Activated CD4-positive, alpha-beta T cell treated with anti-CD3 and anti-CD28 coated beads, Interleukin-2, amount 10 ng/mL, durations not matched to agents 24 days and 14 days (primary cell): ENCODE measurements around the gene CNTNAP4. TPM values are rescaled to one million over a fixed set of nuclear protein-coding genes. Genes with fewer than 3 reads are reported as not detected.

Experiments
- DNase-seq: peaks from one replicate; pipeline ENCODE4 v3.0.0; 2022
- H3K27ac Mint-ChIP-seq: one replicate; pipeline ENCODE4 v1.8.0; 2022; ENCODE audit warnings: mild to moderate bottlenecking, mixed read lengths
- H3K27me3 Mint-ChIP-seq: one replicate; pipeline ENCODE4 v1.8.0; 2022; ENCODE audit warnings: mixed read lengths
- H3K36me3 Mint-ChIP-seq: one replicate; pipeline ENCODE4 v1.8.0; 2022; ENCODE audit warnings: low read depth, mild to moderate bottlenecking, mixed read lengths
- H3K4me1 Mint-ChIP-seq: one replicate; pipeline ENCODE4 v1.8.0; 2021; ENCODE audit warnings: mixed read lengths
- H3K4me3 Mint-ChIP-seq: one replicate; pipeline ENCODE4 v1.8.0; 2022; ENCODE audit warnings: mild to moderate bottlenecking, moderate library complexity, mixed read lengths
- H3K9me3 Mint-ChIP-seq: one replicate; pipeline ENCODE4 v1.8.0; 2021; ENCODE audit warnings: mixed read lengths
- intact Hi-C: fragments of 100-400 bp; cut with micrococcal nuclease; formaldehyde crosslinking; loops from one replicate; pipeline ENCODE4 v1.15.1; 2023
- total RNA-seq: library from RNA; stranded (reverse); gene quantifications from 2 replicates; pipeline ENCODE4 v1.2.3, GENCODE V29; 2022

Gene CNTNAP4
- total RNA-seq, result not detected in 2 replicates

- Mint-ChIP-seq H3K27ac (no peak within 1 kb of the TSS), H3K4me3 (no peak within 1 kb of the TSS), H3K9me3 (no peaks in the 10 kb centered on the region), H3K4me1 (no peaks in the 10 kb centered on the region), H3K36me3 (no peaks in the 10 kb centered on the region), H3K27me3 (no peaks in the 10 kb centered on the region)
- intact Hi-C loops, result no loop called here
- DNase-seq, result no peak
Measured at GRCh38 chr16:76276745-76277438, at the start of gene CNTNAP4. Gene CNTNAP4, plus strand, starts transcription at chr16:76277401. Its CDS starts 262 bp downstream, at chr16:76277663.

- intact Hi-C loops, result no loop called here
- H3K4me1 Mint-ChIP-seq, result no peaks in the 10 kb centered on the region
- H3K36me3 Mint-ChIP-seq, result no peaks in the 10 kb centered on the region
- no peak overlapping the region for H3K27ac Mint-ChIP-seq
- H3K27me3 Mint-ChIP-seq, result no peaks in the 10 kb centered on the region
- DNase-seq, result no peak
- H3K4me3 Mint-ChIP-seq, result no peak overlapping the region
- H3K9me3 Mint-ChIP-seq, result peaks cover 4% of the 10 kb centered on the region
Measured at GRCh38 chr16:76228546-76229146, 48.6 kb upstream of the CNTNAP4 start.

DNA sequence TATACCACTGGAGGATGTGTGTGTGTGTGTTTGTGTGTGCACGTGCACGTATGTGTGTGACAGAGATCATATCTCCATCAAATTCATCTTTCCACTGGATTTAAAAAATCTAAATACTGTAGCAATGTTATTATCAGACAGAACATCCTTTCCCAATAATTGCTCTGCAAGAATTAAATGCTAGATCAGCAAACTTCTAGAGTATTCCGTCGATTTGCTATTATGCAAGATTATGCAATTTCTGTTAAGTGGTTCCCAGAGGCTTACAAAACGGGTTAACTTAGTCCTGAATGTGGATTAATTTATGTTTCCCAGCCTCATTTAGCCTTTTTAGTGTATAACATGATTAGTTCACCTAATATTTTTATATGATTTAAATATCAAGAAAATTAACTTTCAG lies 44.5 kb upstream of the CNTNAP4 start:
- Mint-ChIP-seq H3K9me3 (peaks cover 4% of the 10 kb centered on the region), H3K27ac (no peak overlapping the region), H3K4me3 (no peak overlapping the region), H3K4me1 (no peaks in the 10 kb centered on the region), H3K27me3 (no peaks in the 10 kb centered on the region), H3K36me3 (no peaks in the 10 kb centered on the region)
- DNase-seq, result no peak
- intact Hi-C loops, result no loop called here

DNA sequence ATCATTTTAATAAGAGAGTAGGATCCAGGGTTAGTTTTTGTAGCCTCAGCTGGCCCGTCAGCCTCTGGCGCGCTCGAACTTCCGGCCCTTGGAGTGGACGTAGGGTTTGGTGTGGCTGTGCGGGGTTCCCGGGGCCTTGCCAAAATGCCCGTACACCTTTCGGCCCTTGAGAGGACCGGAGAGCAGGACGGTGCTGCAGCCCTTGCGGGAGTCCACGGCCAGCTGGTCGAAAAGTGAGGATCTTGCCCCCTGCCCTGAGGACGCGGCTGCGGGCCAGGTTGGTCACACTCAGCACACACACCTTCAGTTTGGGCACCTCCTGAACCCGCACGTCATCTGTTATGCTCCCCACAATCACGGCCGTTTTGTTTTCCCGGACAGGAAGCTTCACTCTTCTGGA lies 42.2 kb upstream of the CNTNAP4 start:
- no peak for DNase-seq
- Mint-ChIP-seq H3K27me3 (no peaks in the 10 kb centered on the region), H3K36me3 (no peaks in the 10 kb centered on the region), H3K27ac (no peak overlapping the region), H3K4me1 (no peaks in the 10 kb centered on the region), H3K9me3 (peaks cover 4% of the 10 kb centered on the region), H3K4me3 (no peak overlapping the region)
- intact Hi-C loops, result no loop called here

GRCh38 chr16:76235426-76235825 lies 41.8 kb upstream of the CNTNAP4 start:
- intact Hi-C loops, result no loop called here
- no peak for DNase-seq
- Mint-ChIP-seq H3K4me1 (no peaks in the 10 kb centered on the region), H3K4me3 (no peak overlapping the region), H3K27me3 (no peaks in the 10 kb centered on the region), H3K36me3 (no peaks in the 10 kb centered on the region), H3K9me3 (peaks cover 4% of the 10 kb centered on the region), H3K27ac (no peak overlapping the region)

GRCh38 chr16:76237471-76237870 lies 39.7 kb upstream of the CNTNAP4 start:
- intact Hi-C loops, result no loop called here
- H3K27me3 Mint-ChIP-seq, result no peaks in the 10 kb centered on the region
- no peaks in the 10 kb centered on the region for H3K9me3 Mint-ChIP-seq
- H3K27ac Mint-ChIP-seq, result no peak overlapping the region
- DNase-seq, result no peak
- no peaks in the 10 kb centered on the region for H3K4me1 Mint-ChIP-seq
- H3K4me3 Mint-ChIP-seq, result no peak overlapping the region
- no peaks in the 10 kb centered on the region for H3K36me3 Mint-ChIP-seq

GRCh38 chr16:76241755-76242154 lies 35.4 kb upstream of the CNTNAP4 start:
- Mint-ChIP-seq H3K4me3 (no peak overlapping the region), H3K27ac (no peak overlapping the region), H3K4me1 (no peaks in the 10 kb centered on the region), H3K27me3 (no peaks in the 10 kb centered on the region), H3K36me3 (no peaks in the 10 kb centered on the region), H3K9me3 (no peaks in the 10 kb centered on the region)
- no peak for DNase-seq
- intact Hi-C loops, result no loop called here

DNA sequence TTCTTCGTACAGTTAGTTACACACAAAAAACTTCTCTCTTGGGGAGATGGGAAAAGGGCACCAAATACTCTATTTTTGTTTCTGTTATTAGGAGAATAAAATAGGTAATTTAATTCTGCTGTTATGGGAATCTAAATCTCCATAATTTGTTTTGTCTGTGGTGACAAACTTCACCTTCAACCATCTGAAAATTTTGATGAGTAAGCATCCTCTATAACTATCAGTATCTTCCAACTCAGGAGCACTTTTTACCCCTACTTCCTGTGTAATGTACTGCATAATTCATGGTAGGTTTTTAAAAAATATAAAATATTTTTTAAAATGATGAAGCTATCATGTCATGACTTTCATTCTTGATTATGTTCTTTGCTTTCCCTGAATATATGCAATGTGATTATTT lies 33.6 kb upstream of the CNTNAP4 start:
- DNase-seq, result no peak
- H3K4me3 Mint-ChIP-seq, result no peak overlapping the region

DNA sequence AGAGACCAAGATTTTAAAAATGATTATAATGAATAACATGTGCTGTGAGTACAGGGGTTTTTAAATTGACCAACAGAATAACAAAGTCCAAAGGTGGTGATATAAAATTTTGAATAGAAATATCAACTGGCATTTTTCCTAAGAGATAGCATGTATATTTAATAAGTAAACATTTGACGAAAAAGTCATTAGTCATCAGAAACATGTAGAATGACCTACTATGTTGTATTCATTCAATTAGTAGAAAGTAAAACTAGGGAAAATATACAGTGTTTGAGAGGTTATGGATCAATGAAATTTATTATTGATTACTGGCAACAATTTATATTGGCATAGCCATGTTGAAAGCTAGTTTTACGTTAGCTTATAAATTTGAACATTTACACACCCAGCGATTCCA lies 30.6 kb upstream of the CNTNAP4 start:
- Mint-ChIP-seq H3K36me3 (no peaks in the 10 kb centered on the region), H3K4me1 (no peaks in the 10 kb centered on the region), H3K4me3 (no peak overlapping the region), H3K27ac (no peak overlapping the region), H3K9me3 (peaks cover 6% of the 10 kb centered on the region), H3K27me3 (no peaks in the 10 kb centered on the region)
- DNase-seq, result no peak
- intact Hi-C loops, result no loop called here

More for the DNA sequence above, 33.6 kb upstream of the CNTNAP4 start:
- Mint-ChIP-seq H3K4me1 (no peaks in the 10 kb centered on the region), H3K9me3 (peaks cover 6% of the 10 kb centered on the region), H3K27ac (no peak overlapping the region), H3K27me3 (no peaks in the 10 kb centered on the region), H3K36me3 (no peaks in the 10 kb centered on the region)
- intact Hi-C loops, result no loop called here

GRCh38 chr16:76265434-76266045 lies 11.7 kb upstream of the CNTNAP4 start:
- no peak overlapping the region for H3K4me3 Mint-ChIP-seq
- no peak overlapping the region for H3K27ac Mint-ChIP-seq
- peak; percentile 66 for DNase-seq
- H3K9me3 Mint-ChIP-seq, result no peaks in the 10 kb centered on the region
- H3K36me3 Mint-ChIP-seq, result no peaks in the 10 kb centered on the region
- H3K4me1 Mint-ChIP-seq, result no peaks in the 10 kb centered on the region
- intact Hi-C loops, result no loop called here
- no peaks in the 10 kb centered on the region for H3K27me3 Mint-ChIP-seq

GRCh38 chr16:76268824-76269223 lies 8.4 kb upstream of the CNTNAP4 start:
- H3K27ac Mint-ChIP-seq, result no peak overlapping the region
- no peaks in the 10 kb centered on the region for H3K27me3 Mint-ChIP-seq
- H3K36me3 Mint-ChIP-seq, result no peaks in the 10 kb centered on the region
- no peak for DNase-seq
- no peaks in the 10 kb centered on the region for H3K4me1 Mint-ChIP-seq
- no peaks in the 10 kb centered on the region for H3K9me3 Mint-ChIP-seq
- no peak overlapping the region for H3K4me3 Mint-ChIP-seq
- intact Hi-C loops, result no loop called here

DNA sequence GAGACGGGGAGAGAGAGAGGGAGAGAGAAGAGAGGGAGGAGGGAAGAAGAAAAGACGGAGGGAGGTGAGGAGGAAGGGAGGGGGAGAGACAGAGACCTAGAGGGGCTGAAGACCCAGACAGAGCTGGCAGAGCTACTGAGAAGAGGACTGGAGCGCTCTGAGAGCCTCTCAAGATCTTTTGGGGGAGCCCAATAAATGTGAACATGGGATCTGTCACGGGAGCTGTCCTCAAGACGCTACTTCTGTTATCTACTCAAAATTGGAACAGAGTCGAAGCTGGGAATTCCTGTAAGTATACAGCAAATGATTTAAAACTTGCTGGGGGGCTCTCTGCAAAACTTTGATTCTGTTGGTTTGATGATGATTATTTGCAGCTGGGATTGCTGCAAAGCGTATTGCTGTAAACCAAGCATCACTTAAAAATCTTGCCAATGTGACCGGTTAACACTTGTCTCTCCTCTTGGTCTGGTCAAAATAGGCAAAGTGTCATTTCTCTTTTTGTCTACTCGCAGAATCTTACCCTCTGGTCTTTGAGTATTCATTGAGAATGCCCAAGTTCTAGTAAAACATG lies 344 bp downstream of the CNTNAP4 start:
- Mint-ChIP-seq H3K4me1 (no peaks in the 10 kb centered on the region), H3K9me3 (no peaks in the 10 kb centered on the region), H3K27me3 (no peaks in the 10 kb centered on the region), H3K27ac (no peak overlapping the region), H3K36me3 (no peaks in the 10 kb centered on the region), H3K4me3 (no peak overlapping the region)
- no peak for DNase-seq
- intact Hi-C loops, result no loop called here

- no peaks in the 10 kb centered on the region for H3K4me1 Mint-ChIP-seq
Measured at GRCh38 chr16:76278086-76278485, 885 bp downstream of the CNTNAP4 start.

GRCh38 chr16:76278980-76279379 lies 1.8 kb downstream of the CNTNAP4 start:
- intact Hi-C loops, result no loop called here

More at GRCh38 chr16:76278086-76278485, 885 bp downstream of the CNTNAP4 start:
- Mint-ChIP-seq H3K36me3 (no peaks in the 10 kb centered on the region), H3K9me3 (no peaks in the 10 kb centered on the region), H3K27me3 (no peaks in the 10 kb centered on the region), H3K4me3 (no peak overlapping the region), H3K27ac (no peak overlapping the region)
- intact Hi-C loops, result no loop called here
- DNase-seq, result no peak

More at GRCh38 chr16:76278980-76279379, 1.8 kb downstream of the CNTNAP4 start:
- Mint-ChIP-seq H3K27me3 (no peaks in the 10 kb centered on the region), H3K4me1 (no peaks in the 10 kb centered on the region), H3K36me3 (no peaks in the 10 kb centered on the region), H3K27ac (no peak overlapping the region), H3K4me3 (no peak overlapping the region), H3K9me3 (no peaks in the 10 kb centered on the region)
- no peak for DNase-seq
